Measurements from ENCODE around the gene C3. TPM values are rescaled to one million over a fixed set of nuclear protein-coding genes. Genes with fewer than 3 reads are reported as not detected.
"Not testable (repeated sequence)": the region's sequence is repeated elsewhere in the genome, so short reads cannot be mapped to it uniquely, and the experiment has no call there.

The C3 gene
- total RNA-seq (100 to 1,000 TPM; 136 to 537 (median 382) TPM), polyA plus RNA-seq (273 TPM)
- long read RNA-seq, donor 1, full-length matches to known transcripts = 15 of 203 reads
- long read RNA-seq, donor 1, partial matches to known transcripts = 175 of 203 reads
- long read RNA-seq, donor 1, other reads (novel, unspliced or antisense) = 13 of 203 reads
- long read RNA-seq, donor 2, full-length matches to known transcripts = 60 of 164 reads
- long read RNA-seq, donor 2, partial matches to known transcripts = 89 of 164 reads
- long read RNA-seq, donor 2, other reads (novel, unspliced or antisense) = 15 of 164 reads
- long read RNA-seq, donor 3, full-length matches to known transcripts = 24 of 212 reads
- long read RNA-seq, donor 3, partial matches to known transcripts = 175 of 212 reads
- long read RNA-seq, donor 3, other reads (novel, unspliced or antisense) = 13 of 212 reads
- long read RNA-seq, donor 4, full-length matches to known transcripts = 17 of 49 reads
- long read RNA-seq, donor 4, partial matches to known transcripts = 30 of 49 reads
- long read RNA-seq, donor 4, other reads (novel, unspliced or antisense) = 2 of 49 reads

- Histone ChIP-seq H3K27ac (ENCODE audit: low read length) (peak within 1 kb of the TSS; percentile 55), H3K4me3 (ENCODE audit: low read length) (peak within 1 kb of the TSS; percentile 3), H3K9me3 (ENCODE audit: control insufficient read depth, low read length) (no peaks in the 10 kb centered on the region), H3K27me3 (ENCODE audit: control insufficient read depth, insufficient read depth) (no peaks in the 10 kb centered on the region), H3K4me1 (ENCODE audit: control insufficient read depth, insufficient read depth, low read length) (no peaks in the 10 kb centered on the region)
- DNase-seq (peak; percentile 79 to 86 (median 80)), ATAC-seq (peak; percentile 84 to 86)
- intact Hi-C loops (cut with DNase I) = no loop called here
- 40% methylated on average over 4 of the region's 4 CpGs for WGBS
These were observed at the start of gene C3 for GRCh38 chr19:6720369-6721137. Gene C3, minus strand, starts transcription at chr19:6720650. Its CDS starts 61 bp downstream, at chr19:6720589.

- no peaks in the 10 kb centered on the region for H3K9me3 ChIP-seq (ENCODE audit: control insufficient read depth, low read length)
- no peak for ATAC-seq
- no peak overlapping the region for H3K27ac ChIP-seq (ENCODE audit: low read length)
- WGBS = 59% methylated on average over 11 of the region's 11 CpGs
- intact Hi-C loops (cut with DNase I) = no loop called here
- no peak overlapping the region for H3K4me3 ChIP-seq (ENCODE audit: low read length)
- no peak for DNase-seq
- peaks cover 2% of the 10 kb centered on the region for H3K4me1 ChIP-seq (ENCODE audit: control insufficient read depth, insufficient read depth, low read length)
- H3K27me3 ChIP-seq (ENCODE audit: control insufficient read depth, insufficient read depth) = peaks cover 3% of the 10 kb centered on the region
These were observed 48.7 kb upstream of the C3 start for GRCh38 chr19:6769006-6769619.

- no peak overlapping the region for H3K4me3 ChIP-seq (ENCODE audit: low read length)
- H3K27ac ChIP-seq (ENCODE audit: low read length) = no peak overlapping the region
- peaks cover 2% of the 10 kb centered on the region for H3K4me1 ChIP-seq (ENCODE audit: control insufficient read depth, insufficient read depth, low read length)
- ATAC-seq = no peak
- WGBS = 58% methylated on average over 8 of the region's 8 CpGs
- DNase-seq = peak in 1 of 3 donors; percentile 5
- H3K27me3 ChIP-seq (ENCODE audit: control insufficient read depth, insufficient read depth) = peaks cover 3% of the 10 kb centered on the region
- no peaks in the 10 kb centered on the region for H3K9me3 ChIP-seq (ENCODE audit: control insufficient read depth, low read length)
- intact Hi-C loops (cut with DNase I) = no loop called here
These were observed 47.9 kb upstream of the C3 start for GRCh38 chr19:6768236-6768785.

GRCh38 chr19:6767357-6768235 is 47.1 kb upstream of the C3 start, which contains the start of gene SH2D3A:
Gene SH2D3A, minus strand, starts transcription at chr19:6767435. Its CDS starts 3,687 bp downstream, at chr19:6763748.
- Histone ChIP-seq H3K27me3 (ENCODE audit: control insufficient read depth, insufficient read depth) (peaks cover 3% of the 10 kb centered on the region), H3K4me3 (ENCODE audit: low read length) (peak within 1 kb of the TSS; percentile 12), H3K9me3 (ENCODE audit: control insufficient read depth, low read length) (no peaks in the 10 kb centered on the region), H3K27ac (ENCODE audit: low read length) (no peak within 1 kb of the TSS), H3K4me1 (ENCODE audit: control insufficient read depth, insufficient read depth, low read length) (peaks cover 2% of the 10 kb centered on the region)
- 3% methylated on average over 47 of the region's 47 CpGs for WGBS
- intact Hi-C loops (cut with DNase I) = no loop called here
- ATAC-seq (peak; percentile 76 to 82), DNase-seq (peak; percentile 61 to 84 (median 82))

- Histone ChIP-seq H3K27me3 (ENCODE audit: control insufficient read depth, insufficient read depth) (peaks cover 3% of the 10 kb centered on the region), H3K27ac (ENCODE audit: low read length) (no peak overlapping the region), H3K4me1 (ENCODE audit: control insufficient read depth, insufficient read depth, low read length) (peaks cover 2% of the 10 kb centered on the region), H3K4me3 (ENCODE audit: low read length) (peak overlapping the region; percentile 12), H3K9me3 (ENCODE audit: control insufficient read depth, low read length) (no peaks in the 10 kb centered on the region)
- no peak for DNase-seq
- intact Hi-C loops (cut with DNase I) = no loop called here
- ATAC-seq = peak; percentile 22 to 70
- under 1% methylated on average over 15 of the region's 15 CpGs for WGBS
These were observed 46.6 kb upstream of the C3 start for GRCh38 chr19:6767081-6767356.

- 29% methylated on average over 16 of the region's 16 CpGs for WGBS
- Histone ChIP-seq H3K27me3 (ENCODE audit: control insufficient read depth, insufficient read depth) (peaks cover 3% of the 10 kb centered on the region), H3K4me3 (ENCODE audit: low read length) (no peak overlapping the region), H3K9me3 (ENCODE audit: control insufficient read depth, low read length) (no peaks in the 10 kb centered on the region), H3K27ac (ENCODE audit: low read length) (no peak overlapping the region), H3K4me1 (ENCODE audit: control insufficient read depth, insufficient read depth, low read length) (peaks cover 2% of the 10 kb centered on the region)
- ATAC-seq (no peak), DNase-seq (peak in 1 of 3 donors; percentile 9)
- intact Hi-C loops (cut with DNase I) = no loop called here
These were observed 46.1 kb upstream of the C3 start for GRCh38 chr19:6766357-6767080.

- H3K27me3 ChIP-seq (ENCODE audit: control insufficient read depth, insufficient read depth) = peaks cover 3% of the 10 kb centered on the region
- 29% methylated on average over 8 of the region's 8 CpGs for WGBS
- ATAC-seq = peak in 1 of 2 donors; percentile 20
- no peak overlapping the region for H3K4me3 ChIP-seq (ENCODE audit: low read length)
- DNase-seq = no peak
- peaks cover 2% of the 10 kb centered on the region for H3K4me1 ChIP-seq (ENCODE audit: control insufficient read depth, insufficient read depth, low read length)
- intact Hi-C loops (cut with DNase I) = no loop called here
- H3K9me3 ChIP-seq (ENCODE audit: control insufficient read depth, low read length) = no peaks in the 10 kb centered on the region
- H3K27ac ChIP-seq (ENCODE audit: low read length) = no peak overlapping the region
These were observed 45.4 kb upstream of the C3 start for GRCh38 chr19:6765738-6766356.

GRCh38 chr19:6762253-6762797 is 41.9 kb upstream of the C3 start:
- H3K4me1 ChIP-seq (ENCODE audit: control insufficient read depth, insufficient read depth, low read length); intact Hi-C loops (cut with DNase I); H3K27me3 ChIP-seq (ENCODE audit: control insufficient read depth, insufficient read depth); ATAC-seq; H3K4me3 ChIP-seq (ENCODE audit: low read length); H3K9me3 ChIP-seq (ENCODE audit: control insufficient read depth, low read length); H3K27ac ChIP-seq (ENCODE audit: low read length); DNase-seq: not testable (repeated sequence)
- WGBS = 85% methylated on average over 8 of the region's 8 CpGs

- DNase-seq = no peak
- WGBS = 80% methylated on average over 4 of the region's 4 CpGs
- Histone ChIP-seq H3K9me3 (ENCODE audit: control insufficient read depth, low read length) (no peaks in the 10 kb centered on the region), H3K27me3 (ENCODE audit: control insufficient read depth, insufficient read depth) (peaks cover 3% of the 10 kb centered on the region), H3K4me3 (ENCODE audit: low read length) (no peak overlapping the region), H3K27ac (ENCODE audit: low read length) (no peak overlapping the region), H3K4me1 (ENCODE audit: control insufficient read depth, insufficient read depth, low read length) (no peaks in the 10 kb centered on the region)
- peak in 1 of 2 donors; percentile 42 for ATAC-seq
- intact Hi-C loops (cut with DNase I) = no loop called here
These were observed 40.7 kb upstream of the C3 start for GRCh38 chr19:6761053-6761676.

Data from right cardiac atrium (tissue), 5 donors.